ENCODE results near the gene TLK1.

Gene TLK1

GRCh38 chr2:171147081-171147480 is 13.6 kb downstream of the TLK1 start:
- TF ChIP-seq, protein P1, sequence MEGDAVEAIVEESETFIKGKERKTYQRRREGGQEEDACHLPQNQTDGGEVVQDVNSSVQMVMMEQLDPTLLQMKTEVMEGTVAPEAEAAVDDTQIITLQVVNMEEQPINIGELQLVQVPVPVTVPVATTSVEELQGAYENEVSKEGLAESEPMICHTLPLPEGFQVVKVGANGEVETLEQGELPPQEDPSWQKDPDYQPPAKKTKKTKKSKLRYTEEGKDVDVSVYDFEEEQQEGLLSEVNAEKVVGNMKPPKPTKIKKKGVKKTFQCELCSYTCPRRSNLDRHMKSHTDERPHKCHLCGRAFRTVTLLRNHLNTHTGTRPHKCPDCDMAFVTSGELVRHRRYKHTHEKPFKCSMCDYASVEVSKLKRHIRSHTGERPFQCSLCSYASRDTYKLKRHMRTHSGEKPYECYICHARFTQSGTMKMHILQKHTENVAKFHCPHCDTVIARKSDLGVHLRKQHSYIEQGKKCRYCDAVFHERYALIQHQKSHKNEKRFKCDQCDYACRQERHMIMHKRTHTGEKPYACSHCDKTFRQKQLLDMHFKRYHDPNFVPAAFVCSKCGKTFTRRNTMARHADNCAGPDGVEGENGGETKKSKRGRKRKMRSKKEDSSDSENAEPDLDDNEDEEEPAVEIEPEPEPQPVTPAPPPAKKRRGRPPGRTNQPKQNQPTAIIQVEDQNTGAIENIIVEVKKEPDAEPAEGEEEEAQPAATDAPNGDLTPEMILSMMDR (IDR thresholded peaks at IDR 0.05; ENCODE audit: borderline replicate concordance, control extremely low read depth, extremely low read depth, insufficient read depth, missing control alignments) = no peak
- DNase-seq (ENCODE audit: low spot score) = no peak
- in situ Hi-C loops (cut with MboI; ENCODE audit: low sequenced_read_pairs, unreplicated experiment) = no loop called here

DNA sequence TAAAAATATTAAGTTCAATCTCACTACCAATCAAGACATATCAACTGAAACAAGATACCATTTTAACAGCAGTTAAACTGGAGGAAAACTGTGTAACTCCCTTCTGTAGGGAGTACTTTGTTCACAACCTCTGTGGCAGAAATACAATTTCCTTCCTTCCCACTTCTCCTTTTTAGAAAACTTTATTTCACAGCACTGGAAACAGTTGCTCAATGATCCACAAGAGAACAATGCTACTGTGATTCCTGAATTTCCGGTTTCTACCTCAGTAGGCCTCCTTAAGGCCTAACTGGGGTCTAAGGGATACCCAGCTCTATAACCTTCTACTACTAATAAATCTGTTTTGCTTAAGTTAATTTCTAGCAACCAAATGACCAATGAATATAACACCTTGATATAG is 14.1 kb downstream of the TLK1 start:
- TF ChIP-seq, protein P1 (IDR thresholded peaks at IDR 0.05; ENCODE audit: borderline replicate concordance, control extremely low read depth, extremely low read depth, insufficient read depth, missing control alignments) = no peak
- DNase-seq (ENCODE audit: low spot score) = no peak
- in situ Hi-C loops (cut with MboI; ENCODE audit: low sequenced_read_pairs, unreplicated experiment) = no loop called here

DNA sequence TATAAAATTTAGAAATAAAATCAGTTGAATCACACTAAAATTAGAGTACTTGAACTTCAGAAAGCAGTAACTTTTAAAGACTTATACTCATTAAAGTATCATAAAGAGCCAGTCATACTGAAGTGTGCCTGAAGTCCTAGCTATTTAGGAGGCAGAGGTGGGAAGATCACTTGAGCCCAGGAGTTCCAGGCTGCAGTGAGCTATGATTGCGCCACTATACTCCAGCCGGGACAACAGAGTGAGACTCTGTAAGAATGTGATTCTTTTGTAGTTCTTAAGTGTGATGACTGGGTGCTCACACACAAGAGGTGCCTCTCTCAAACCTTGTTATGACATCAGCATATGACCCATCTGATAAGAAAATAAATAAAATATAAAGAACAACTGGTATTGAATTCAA is 14.6 kb downstream of the TLK1 start:
- DNase-seq (ENCODE audit: low spot score) = no peak
- in situ Hi-C loops (cut with MboI; ENCODE audit: low sequenced_read_pairs, unreplicated experiment) = no loop called here
- TF ChIP-seq, protein P1 (IDR thresholded peaks at IDR 0.05; ENCODE audit: borderline replicate concordance, control extremely low read depth, extremely low read depth, insufficient read depth, missing control alignments) = no peak

- no peak for DNase-seq (ENCODE audit: low spot score)
- TF ChIP-seq, protein P1 (IDR thresholded peaks at IDR 0.05; ENCODE audit: borderline replicate concordance, control extremely low read depth, extremely low read depth, insufficient read depth, missing control alignments) = no peak
- in situ Hi-C loops (cut with MboI; ENCODE audit: low sequenced_read_pairs, unreplicated experiment) = no loop called here
Observed at GRCh38 chr2:171143670-171144062, 17.0 kb downstream of the TLK1 start.

DNA sequence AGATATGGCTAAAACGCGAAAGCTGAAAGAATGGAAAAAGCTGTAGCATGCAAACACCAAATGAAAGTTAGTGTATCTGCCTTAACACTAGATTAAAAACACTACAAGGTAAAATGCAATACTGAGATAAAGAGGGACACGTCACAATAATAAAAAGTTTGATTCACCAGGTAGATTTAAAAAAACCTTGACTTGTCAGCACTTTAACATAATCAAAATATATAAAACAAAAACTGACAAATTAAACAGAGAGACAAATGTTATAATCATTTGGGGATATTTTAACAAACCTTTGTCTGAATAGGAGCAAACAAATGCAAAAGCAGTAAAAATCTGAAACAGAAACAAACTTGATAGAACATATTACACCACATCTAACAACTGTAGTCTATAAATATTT is 18.3 kb downstream of the TLK1 start:
- TF ChIP-seq, protein P1 (IDR thresholded peaks at IDR 0.05; ENCODE audit: borderline replicate concordance, control extremely low read depth, extremely low read depth, insufficient read depth, missing control alignments) = no peak
- no peak for DNase-seq (ENCODE audit: low spot score)
- in situ Hi-C loops (cut with MboI; ENCODE audit: low sequenced_read_pairs, unreplicated experiment) = no loop called here

DNA sequence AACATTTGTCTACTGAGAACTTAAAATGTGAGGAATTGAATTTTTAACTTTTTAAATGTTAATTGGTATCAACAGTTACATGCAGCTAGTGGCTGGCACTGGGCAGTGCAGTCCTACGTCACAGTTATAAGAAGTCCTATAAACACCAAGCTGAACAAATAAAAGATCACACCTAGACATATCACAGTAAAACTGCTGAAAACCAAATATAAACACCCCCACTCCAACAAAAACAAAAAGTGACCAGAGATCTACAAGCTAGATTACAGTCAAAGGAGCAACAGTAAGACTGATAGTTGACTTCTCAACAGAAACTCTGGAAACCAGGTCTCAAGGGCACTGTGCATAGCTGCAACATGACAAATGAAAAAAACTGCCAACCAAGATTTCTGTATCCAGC is 19.4 kb downstream of the TLK1 start:
- no peak for DNase-seq (ENCODE audit: low spot score)
- TF ChIP-seq, protein P1 (IDR thresholded peaks at IDR 0.05; ENCODE audit: borderline replicate concordance, control extremely low read depth, extremely low read depth, insufficient read depth, missing control alignments) = no peak
- in situ Hi-C loops (cut with MboI; ENCODE audit: low sequenced_read_pairs, unreplicated experiment) = no loop called here

DNA sequence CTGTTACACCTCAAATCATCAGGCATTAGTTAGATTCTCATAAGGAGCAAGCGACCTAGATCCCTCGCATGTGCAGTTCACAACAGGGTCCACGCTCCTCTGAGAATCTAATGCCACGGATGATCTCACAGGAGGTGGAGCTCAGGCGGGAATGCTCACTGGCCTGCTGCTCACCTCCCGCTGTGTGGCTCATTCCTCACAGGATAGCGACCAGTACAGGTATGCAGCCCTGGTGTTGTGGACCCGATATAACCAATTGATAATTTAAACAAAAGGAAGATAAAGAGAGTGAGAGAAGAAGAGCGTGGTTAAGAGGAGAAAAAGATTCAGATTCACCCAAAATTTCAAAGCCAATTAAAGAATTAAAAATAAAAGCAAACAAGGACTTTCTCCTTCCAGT is 20.8 kb downstream of the TLK1 start:
- TF ChIP-seq, protein P1 (IDR thresholded peaks at IDR 0.05; ENCODE audit: borderline replicate concordance, control extremely low read depth, extremely low read depth, insufficient read depth, missing control alignments) = no peak
- in situ Hi-C loops (cut with MboI; ENCODE audit: low sequenced_read_pairs, unreplicated experiment) = no loop called here
- DNase-seq (ENCODE audit: low spot score) = no peak

Data from GM13976 (cell line).